Stimulated activated CD8-positive, alpha-beta memory T cell treated with anti-CD3 and anti-CD28 coated beads, Interleukin-15, amount 100 ng/mL, for 48 hours (primary cell): ENCODE results near the gene EIF3A.

Source experiments
- DNase-seq, 2 donors: peaks; one replicate each; pipeline ENCODE4 v3.0.0-alpha.2; 2020; ENCODE audit warnings: low read depth in 2 of 2

Gene EIF3A

GRCh38 chr10:119006451-119007210 is 74.0 kb downstream of the EIF3A start:
- DNase-seq, result no peak

- no peak for DNase-seq
Observed at GRCh38 chr10:119005362-119006043, 75.1 kb downstream of the EIF3A start.

GRCh38 chr10:119003572-119004289 is 76.9 kb downstream of the EIF3A start:
- no peak for DNase-seq

GRCh38 chr10:119001717-119002500 is 78.7 kb downstream of the EIF3A start:
- no peak for DNase-seq

- DNase-seq, result no peak
Observed at GRCh38 chr10:118998183-118998582, 82.4 kb downstream of the EIF3A start.

- no peak for DNase-seq
Observed at GRCh38 chr10:118997379-118997778, 83.2 kb downstream of the EIF3A start.

- DNase-seq, result no peak
Observed at GRCh38 chr10:118995739-118996138, 84.9 kb downstream of the EIF3A start.

- no peak for DNase-seq
Observed at GRCh38 chr10:118994321-118994720, 86.3 kb downstream of the EIF3A start.

GRCh38 chr10:118993214-118993613 is 87.4 kb downstream of the EIF3A start:
- DNase-seq, result no peak

- DNase-seq, result no peak
Observed at GRCh38 chr10:118992496-118992895, 88.1 kb downstream of the EIF3A start.

- no peak for DNase-seq
Observed at GRCh38 chr10:118990326-118990725, 90.3 kb downstream of the EIF3A start.

GRCh38 chr10:118986815-118987790 is 93.5 kb downstream of the EIF3A start:
- DNase-seq, result no peak

- no peak for DNase-seq
Observed at GRCh38 chr10:118985576-118985975, 95.0 kb downstream of the EIF3A start.
